Measurements from ENCODE around the gene PARVB.

PARVB gene

DNA sequence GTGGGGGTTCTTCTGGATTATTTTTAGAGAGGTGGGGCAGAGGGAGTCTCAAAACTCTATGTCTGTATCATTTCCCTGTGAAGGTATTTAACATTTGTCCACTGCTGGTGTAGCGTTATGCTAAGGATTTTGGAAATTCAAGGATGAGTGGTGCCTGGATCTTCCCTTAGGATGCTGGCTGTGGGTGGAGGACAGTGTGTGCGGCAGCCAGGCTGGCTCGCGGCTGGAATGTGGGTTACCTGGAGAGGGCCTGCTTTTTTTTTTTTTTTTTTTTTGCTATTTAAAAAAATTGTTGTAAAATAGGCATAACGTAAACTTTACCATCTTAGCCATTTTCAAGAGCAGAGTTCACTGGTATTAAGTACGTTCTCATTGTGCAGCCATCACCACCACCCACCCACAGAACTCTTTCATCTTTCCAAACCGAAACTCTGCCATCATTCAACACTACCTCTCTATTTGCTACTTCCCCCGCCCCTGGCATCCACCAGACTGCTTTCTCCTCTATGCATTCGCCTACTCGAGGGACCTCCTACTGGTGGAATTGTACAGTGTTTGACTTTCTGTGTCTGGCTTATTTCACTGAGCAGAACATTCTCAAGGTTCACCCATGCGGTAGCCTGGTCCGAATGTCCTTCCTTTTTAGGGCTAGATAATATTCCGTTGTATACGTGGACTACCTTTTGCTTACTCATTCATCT, 67.1 kb downstream of the PARVB start:
- peak; percentile 9 for DNase-seq (ENCODE audit: low read depth)
- TF ChIP-seq CTCF (conservative IDR thresholded peaks at IDR 0.05; ENCODE audit: control insufficient read depth, insufficient read depth, low read depth, low read length): peak; percentile 29
- H3K4me3 ChIP-seq (ENCODE audit: control insufficient read depth, low read depth, low read length): no peak overlapping the region

DNA sequence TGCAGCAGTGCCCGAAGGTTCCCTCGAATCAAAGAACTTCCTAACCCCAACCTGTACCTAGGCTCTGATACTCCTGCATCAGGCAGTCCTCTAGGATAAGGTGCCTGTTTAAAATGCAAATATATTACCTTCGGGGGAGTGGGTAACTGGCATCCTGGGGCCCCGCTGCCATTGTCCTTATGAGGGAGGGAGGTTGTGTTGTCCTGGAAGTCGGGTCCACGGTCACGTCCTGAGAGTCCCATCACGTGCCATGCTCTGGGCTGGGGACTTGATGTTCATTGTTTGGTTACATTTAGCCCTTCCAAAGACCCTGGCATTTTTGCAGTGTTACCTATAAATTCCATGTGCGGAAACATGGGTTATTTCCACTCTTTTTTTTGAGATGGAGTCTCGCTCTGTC, 67.6 kb downstream of the PARVB start:
- H3K4me3 ChIP-seq (ENCODE audit: control insufficient read depth, low read depth, low read length): no peak overlapping the region
- no peak for DNase-seq (ENCODE audit: low read depth)
- TF ChIP-seq CTCF (conservative IDR thresholded peaks at IDR 0.05; ENCODE audit: control insufficient read depth, insufficient read depth, low read depth, low read length): no peak

GRCh38 chr22:44092636-44093220, 68.6 kb downstream of the PARVB start:
- no peak overlapping the region for H3K4me3 ChIP-seq (ENCODE audit: control insufficient read depth, low read depth, low read length)
- no peak for DNase-seq (ENCODE audit: low read depth)

DNA sequence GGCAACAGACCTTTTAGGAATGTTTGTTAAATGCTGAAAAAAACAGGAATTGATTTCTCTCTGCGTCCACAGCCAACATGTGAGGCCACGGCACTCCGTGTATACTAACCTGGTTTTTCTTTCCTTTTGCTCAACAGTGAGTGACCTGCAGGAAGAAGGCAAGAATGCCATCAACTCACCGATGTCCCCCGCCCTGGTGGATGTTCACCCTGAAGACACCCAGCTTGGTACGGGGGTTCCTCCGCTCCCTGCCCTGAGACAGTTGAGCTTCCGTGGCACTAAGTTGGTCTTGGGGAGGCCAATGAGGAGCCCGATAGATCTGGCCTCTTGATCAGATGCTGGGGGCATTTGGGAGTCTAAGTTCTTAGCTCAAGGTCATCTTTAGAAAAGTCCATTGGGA, 69.7 kb downstream of the PARVB start:
- DNase-seq (ENCODE audit: low read depth): no peak
- no peak for TF ChIP-seq CTCF (conservative IDR thresholded peaks at IDR 0.05; ENCODE audit: control insufficient read depth, insufficient read depth, low read depth, low read length)
- no peak overlapping the region for H3K4me3 ChIP-seq (ENCODE audit: control insufficient read depth, low read depth, low read length)

More at GRCh38 chr22:44092636-44093220, 68.6 kb downstream of the PARVB start:
- no peak for TF ChIP-seq CTCF (conservative IDR thresholded peaks at IDR 0.05; ENCODE audit: control insufficient read depth, insufficient read depth, low read depth, low read length)

DNA sequence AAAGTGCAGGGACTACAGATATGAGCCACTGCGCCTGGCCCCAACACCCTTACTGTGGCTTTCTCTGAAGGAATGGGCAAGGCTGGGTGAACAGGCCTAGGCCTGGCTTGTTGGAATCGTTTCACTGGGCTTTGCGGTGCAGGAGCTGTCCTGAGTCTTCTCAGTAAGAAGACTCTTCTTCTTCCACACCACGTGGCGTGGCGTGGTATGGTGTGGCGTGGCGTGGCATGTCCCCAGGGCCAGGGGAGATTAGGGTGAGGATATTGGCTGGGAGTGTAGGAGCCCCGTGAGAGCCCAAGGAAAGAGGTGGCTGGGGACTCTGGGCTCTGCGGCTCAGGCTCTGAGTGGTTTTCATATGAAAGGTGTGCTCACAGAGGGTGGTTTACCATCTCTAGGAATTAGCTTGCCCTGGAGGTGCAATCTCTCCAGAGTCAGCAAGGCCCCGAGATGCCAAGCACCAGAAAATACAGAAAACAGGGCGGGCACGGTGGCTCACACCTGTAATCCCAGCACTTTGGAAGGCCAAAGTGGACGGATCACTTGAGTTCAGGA, 70.7 kb downstream of the PARVB start:
- no peak for TF ChIP-seq CTCF (conservative IDR thresholded peaks at IDR 0.05; ENCODE audit: control insufficient read depth, insufficient read depth, low read depth, low read length)
- no peak for DNase-seq (ENCODE audit: low read depth)
- H3K4me3 ChIP-seq (ENCODE audit: control insufficient read depth, low read depth, low read length): no peak overlapping the region

DNA sequence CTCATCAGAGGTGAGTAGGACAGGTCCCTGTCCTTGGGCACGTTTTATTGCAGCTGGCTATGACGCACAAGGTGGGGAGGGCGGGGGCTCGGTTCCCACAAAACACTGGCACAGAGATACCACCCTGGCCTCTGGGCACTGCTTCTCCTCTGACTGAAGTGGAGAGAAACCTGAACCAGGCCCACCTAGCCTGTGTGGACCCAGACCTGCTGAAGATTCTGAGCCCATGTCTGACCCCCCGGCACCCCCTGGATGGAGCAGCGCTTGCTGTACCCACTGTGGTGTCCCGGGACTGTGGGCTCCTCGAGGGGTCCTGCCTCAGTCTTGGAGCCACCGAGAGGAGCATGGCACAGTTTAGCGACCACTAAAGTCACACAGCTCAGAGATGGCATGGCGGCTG, 72.6 kb downstream of the PARVB start:
- H3K4me3 ChIP-seq (ENCODE audit: control insufficient read depth, low read depth, low read length): no peak overlapping the region
- TF ChIP-seq CTCF (conservative IDR thresholded peaks at IDR 0.05; ENCODE audit: control insufficient read depth, insufficient read depth, low read depth, low read length): no peak
- DNase-seq (ENCODE audit: low read depth): no peak

All from fibroblast of mammary gland (primary cell).